HepG2 (cell line): ENCODE results near the gene MTX1. TPM values are rescaled to one million over a fixed set of nuclear protein-coding genes. Genes with fewer than 3 reads are reported as not detected.

Experiments
- CEBPG ChIP-seq: IDR thresholded peaks from 2 replicates; pipeline ENCODE4 v1.6.1; 2016
- HIVEP1 ChIP-seq: sonication (generic); formaldehyde crosslinking; IDR thresholded peaks from 2 replicates; pipeline ENCODE4 v1.4.0; 2020; ENCODE audit warnings: mild to moderate bottlenecking, missing genetic modification reagents
- IRX3 ChIP-seq: sonication (generic); formaldehyde crosslinking; IDR thresholded peaks from 2 replicates; pipeline ENCODE4 v1.8.1; 2023; ENCODE audit warnings: mild to moderate bottlenecking, low read depth, missing genetic modification reagents, borderline replicate concordance
- MED13 ChIP-seq: sonication (generic); formaldehyde crosslinking; IDR thresholded peaks from 2 replicates; pipeline ENCODE4 v1.5.0; 2020; ENCODE audit warnings: missing genetic modification reagents
- NFE2L1 ChIP-seq: sonication (generic); formaldehyde crosslinking; IDR thresholded peaks from 2 replicates; pipeline ENCODE4 v1.4.0; 2020; ENCODE audit warnings: missing genetic modification reagents, mild to moderate bottlenecking, borderline replicate concordance
- RAD51 ChIP-seq: fragments of 450-650 bp; IDR thresholded peaks from 2 replicates; pipeline ENCODE4 v1.6.1; 2016; ENCODE audit warnings: borderline replicate concordance
- RFXANK ChIP-seq: IDR thresholded peaks from 2 replicates; pipeline ENCODE4 v1.6.1; 2016
- SIN3B ChIP-seq: fragments of 150-350 bp; IDR thresholded peaks from 2 replicates; pipeline ENCODE4 v1.6.1; 2014; ENCODE audit warnings: low read length
- SKI ChIP-seq: fragments of 450-650 bp; IDR thresholded peaks from one replicate; pipeline ENCODE4 v1.6.1; 2018; ENCODE audit warnings: mild to moderate bottlenecking; ENCODE audit not compliant: partially characterized antibody
- SNAPC5 ChIP-seq: sonication (generic); formaldehyde crosslinking; IDR thresholded peaks from 2 replicates; pipeline ENCODE4 v1.8.1; 2023; ENCODE audit warnings: mild to moderate bottlenecking, missing genetic modification reagents, borderline replicate concordance
- TBL1XR1 ChIP-seq: fragments of 150-350 bp; IDR thresholded peaks from 2 replicates; pipeline ENCODE4 v1.6.1; 2014; ENCODE audit warnings: borderline replicate concordance, low read length; ENCODE audit not compliant: partially characterized antibody
- XRCC5 ChIP-seq: fragments of 200-400 bp; formaldehyde crosslinking; optimal IDR thresholded peaks from 2 replicates; pipeline ENCODE3; 2017; ENCODE audit warnings: mild to moderate bottlenecking, low read length
- ZBTB33 ChIP-seq: sonication (generic); formaldehyde crosslinking; IDR thresholded peaks from 2 replicates; pipeline ENCODE4 v1.4.0; 2020; ENCODE audit warnings: missing genetic modification reagents
- ZFP37 ChIP-seq: sonication (generic); formaldehyde crosslinking; IDR thresholded peaks from 2 replicates; pipeline ENCODE4 v1.4.0; 2020; ENCODE audit warnings: missing genetic modification reagents, borderline replicate concordance
- ZMYM4 ChIP-seq: sonication (generic); formaldehyde crosslinking; IDR thresholded peaks from 2 replicates; pipeline ENCODE4 v1.8.1; 2023; ENCODE audit warnings: mild to moderate bottlenecking, missing genetic modification reagents
- ZNF10 ChIP-seq: sonication (generic); formaldehyde crosslinking; IDR thresholded peaks from 2 replicates; pipeline ENCODE4 v1.4.0; 2020; ENCODE audit warnings: mild to moderate bottlenecking, low read depth, missing genetic modification reagents, borderline replicate concordance
- ZNF101 ChIP-seq: sonication (generic); formaldehyde crosslinking; IDR thresholded peaks from 2 replicates; pipeline ENCODE4 v1.4.0; 2020; ENCODE audit warnings: mild to moderate bottlenecking, low read depth, missing genetic modification reagents, borderline replicate concordance
- ZNF326 ChIP-seq: sonication (generic); formaldehyde crosslinking; IDR thresholded peaks from 2 replicates; pipeline ENCODE4 v1.4.0; 2020; ENCODE audit warnings: missing genetic modification reagents, borderline replicate concordance
- ZNF550 ChIP-seq: sonication (generic); formaldehyde crosslinking; IDR thresholded peaks from 2 replicates; pipeline ENCODE4 v1.4.0; 2020; ENCODE audit warnings: mild to moderate bottlenecking, missing genetic modification reagents, borderline replicate concordance
- ZNF563 ChIP-seq: sonication (generic); formaldehyde crosslinking; IDR thresholded peaks from 2 replicates; pipeline ENCODE4 v1.8.0; 2022; ENCODE audit warnings: mild to moderate bottlenecking, moderate library complexity, missing genetic modification reagents
- ZNF75D ChIP-seq: sonication (generic); formaldehyde crosslinking; IDR thresholded peaks from 2 replicates; pipeline ENCODE4 v1.8.1; 2023; ENCODE audit warnings: missing genetic modification reagents, mild to moderate bottlenecking, borderline replicate concordance
- ZNF878 ChIP-seq: sonication (generic); formaldehyde crosslinking; IDR thresholded peaks from 2 replicates; pipeline ENCODE4 v1.8.1; 2023; ENCODE audit warnings: mild to moderate bottlenecking, missing genetic modification reagents, moderate library complexity
- ZSCAN21 ChIP-seq: sonication (generic); formaldehyde crosslinking; IDR thresholded peaks from 2 replicates; pipeline ENCODE4 v1.8.0; 2022; ENCODE audit warnings: mild to moderate bottlenecking, missing genetic modification reagents, moderate library complexity, borderline replicate concordance
- ZXDC ChIP-seq: sonication (generic); formaldehyde crosslinking; IDR thresholded peaks from 2 replicates; pipeline ENCODE4 v1.5.0; 2020; ENCODE audit warnings: mild to moderate bottlenecking, missing genetic modification reagents
- polyA plus RNA-seq, 8 experiments: library from polyadenylated mRNA; depleted of rRNA in 3 of 8; stranded (reverse) in 7 of 8; unstranded in 1 of 8; fragments of >200 nt; fragmentation: Illumina TruSeq in 4 of 8; extraction: Trizol in 4 of 8; gene quantifications; 2 replicates each; pipeline versions ENCODE4 v1.2.1 to v1.2.3, GENCODE V29; 2011 to 2016; ENCODE audit warnings: low read depth in 4 of 8, missing spikeins in 1 of 8, mixed read lengths in 1 of 8; ENCODE audit not compliant: insufficient read depth in 1 of 8
- total RNA-seq, 5 experiments: library from RNA; depleted of rRNA; stranded (reverse); fragments of >200 nt; fragmentation: Illumina TruSeq; extraction: Trizol; gene quantifications; 2 replicates each; pipeline ENCODE4 v1.2.3, GENCODE V29; 2016; ENCODE audit warnings: low read depth in 1 of 5
- TF ChIP-seq, protein P1 (sequence below): sonication (generic); formaldehyde crosslinking; IDR thresholded peaks from 2 replicates; pipeline ENCODE4 v1.5.0; 2020; ENCODE audit warnings: missing genetic modification reagents

The MTX1 gene
- total and polyA plus RNA-seq, 2 of the 13 experiments (the other 11 are each of a cell fraction or from before 2014, with no cell fraction given), result 64.5 to 72.6 TPM

- no peak for TF ChIP-seq ZNF101 (CRISPR knock-in tag)
- peak; percentile 39; the same call in 1 of the 2 replicates for TF ChIP-seq HIVEP1 (CRISPR knock-in tag)
- no peak for TF ChIP-seq ZXDC
- no peak; the same call in 1 of the 2 replicates for TF ChIP-seq ZNF550 (CRISPR knock-in tag)
- TF ChIP-seq ZFP37 (CRISPR knock-in tag), result no peak
- TF ChIP-seq RAD51, result no peak
- TF ChIP-seq CEBPG, result no peak
- no peak for TF ChIP-seq ZNF326
- TF ChIP-seq ZNF878, result no peak
- TF ChIP-seq ZBTB33 (CRISPR knock-in tag), result peak; percentile 6; the same call in 1 of the 2 replicates
- no peak for TF ChIP-seq ZNF563 (CRISPR knock-in tag)
- no peak for TF ChIP-seq ZNF75D
- no peak for TF ChIP-seq IRX3
- TF ChIP-seq XRCC5, result peak; percentile 76
- TF ChIP-seq SIN3B, result no peak
- no peak; the same call in 1 of the 2 replicates for TF ChIP-seq ZSCAN21
- TF ChIP-seq MED13 (CRISPR knock-in tag), result no peak
- TF ChIP-seq, protein P1, sequence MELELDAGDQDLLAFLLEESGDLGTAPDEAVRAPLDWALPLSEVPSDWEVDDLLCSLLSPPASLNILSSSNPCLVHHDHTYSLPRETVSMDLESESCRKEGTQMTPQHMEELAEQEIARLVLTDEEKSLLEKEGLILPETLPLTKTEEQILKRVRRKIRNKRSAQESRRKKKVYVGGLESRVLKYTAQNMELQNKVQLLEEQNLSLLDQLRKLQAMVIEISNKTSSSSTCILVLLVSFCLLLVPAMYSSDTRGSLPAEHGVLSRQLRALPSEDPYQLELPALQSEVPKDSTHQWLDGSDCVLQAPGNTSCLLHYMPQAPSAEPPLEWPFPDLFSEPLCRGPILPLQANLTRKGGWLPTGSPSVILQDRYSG, result no peak
- TF ChIP-seq NFE2L1, result no peak
- TF ChIP-seq SNAPC5 (CRISPR knock-in tag), result no peak
- TF ChIP-seq ZNF10 (CRISPR knock-in tag), result no peak
- TF ChIP-seq ZMYM4 (CRISPR knock-in tag), result 0 out of 2 replicates have a peak, but pooled peaks have one; percentile 23
- TF ChIP-seq RFXANK (CRISPR knock-in tag), result no peak
- TF ChIP-seq SKI, result no peak
- TF ChIP-seq TBL1XR1, result no peak
Measured at GRCh38 chr1:155167166-155168104, 41.1 kb upstream of the MTX1 start (continued).
